GM18502 (cell line): ENCODE results near the gene MAGI1.
"Not testable (repeated sequence)": the region's sequence is repeated elsewhere in the genome, so short reads cannot be mapped to it uniquely, and the experiment has no call there.

ENCODE experiments used
- ATAC-seq: cut with Tn5 transposase; IDR thresholded peaks from one replicate; pipeline ENCODE4 v1.9.1; 2021; ENCODE audit warnings: mild to moderate bottlenecking; ENCODE audit not compliant: unreplicated experiment, poor library complexity

MAGI1 gene

GRCh38 chr3:65531499-65531898 lies 507.2 kb downstream of the MAGI1 start:
- ATAC-seq, result no peak

DNA sequence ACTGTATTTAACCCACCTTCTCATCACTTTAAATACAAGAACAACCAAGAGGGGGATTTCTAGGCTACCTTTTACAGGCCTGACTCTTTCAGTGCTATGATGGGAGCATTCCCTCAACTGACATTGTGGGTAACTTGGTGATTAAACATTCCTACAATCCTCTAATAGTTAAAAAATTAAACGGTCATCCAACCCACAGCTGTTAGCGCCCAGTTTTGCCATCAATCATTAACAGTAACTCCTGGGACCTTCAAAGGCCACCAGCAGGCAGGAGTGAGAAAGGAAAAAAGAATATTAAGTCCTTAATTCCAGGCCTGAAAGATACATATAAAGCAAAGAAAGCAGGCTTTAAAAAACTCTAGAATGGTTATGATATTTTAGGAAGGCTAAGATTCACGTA lies 512.1 kb downstream of the MAGI1 start:
- no peak for ATAC-seq

GRCh38 chr3:65524584-65524983 lies 514.1 kb downstream of the MAGI1 start:
- no peak for ATAC-seq

GRCh38 chr3:65523878-65524277 lies 514.8 kb downstream of the MAGI1 start:
- no peak for ATAC-seq

DNA sequence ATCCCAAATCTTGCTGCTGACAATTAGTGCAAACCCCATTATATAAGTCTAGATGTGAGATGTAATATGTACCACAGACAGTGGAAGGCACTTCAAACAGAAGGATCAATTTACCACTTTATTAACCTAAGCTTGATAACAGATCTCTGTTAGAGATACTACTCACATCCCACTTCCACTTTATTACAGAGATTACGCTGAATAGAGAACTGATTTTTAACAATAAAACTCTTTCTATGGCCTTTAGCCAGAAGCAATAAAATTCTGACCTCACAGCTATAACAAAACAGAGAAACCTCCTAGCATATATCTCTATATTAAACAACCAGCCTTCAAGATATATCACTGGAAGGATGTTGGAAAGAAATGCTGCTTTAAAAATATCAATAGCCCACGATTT lies 517.7 kb downstream of the MAGI1 start:
- no peak for ATAC-seq

GRCh38 chr3:65516998-65517397 lies 521.7 kb downstream of the MAGI1 start:
- no peak for ATAC-seq

DNA sequence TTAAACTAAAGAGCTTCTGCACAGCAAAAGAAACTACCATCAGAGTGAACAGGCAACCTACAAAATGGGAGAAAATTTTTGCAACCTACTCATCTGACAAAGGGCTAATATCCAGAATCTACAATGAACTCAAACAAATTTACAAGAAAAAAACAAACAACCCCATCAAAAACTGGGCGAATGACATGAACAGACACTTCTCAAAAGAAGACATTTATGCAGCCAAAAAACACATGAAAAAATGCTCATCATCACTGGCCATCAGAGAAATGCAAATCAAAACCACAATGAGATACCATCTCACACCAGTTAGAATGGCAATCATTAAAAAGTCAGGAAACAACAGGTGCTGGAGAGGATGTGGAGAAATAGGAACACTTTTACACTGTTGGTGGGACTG lies 524.4 kb downstream of the MAGI1 start:
- ATAC-seq, result not testable (repeated sequence)

- not testable (repeated sequence) for ATAC-seq
Observed at GRCh38 chr3:65509423-65509794, 529.3 kb downstream of the MAGI1 start.

GRCh38 chr3:65508750-65509422 lies 529.8 kb downstream of the MAGI1 start:
- ATAC-seq, result no peak

DNA sequence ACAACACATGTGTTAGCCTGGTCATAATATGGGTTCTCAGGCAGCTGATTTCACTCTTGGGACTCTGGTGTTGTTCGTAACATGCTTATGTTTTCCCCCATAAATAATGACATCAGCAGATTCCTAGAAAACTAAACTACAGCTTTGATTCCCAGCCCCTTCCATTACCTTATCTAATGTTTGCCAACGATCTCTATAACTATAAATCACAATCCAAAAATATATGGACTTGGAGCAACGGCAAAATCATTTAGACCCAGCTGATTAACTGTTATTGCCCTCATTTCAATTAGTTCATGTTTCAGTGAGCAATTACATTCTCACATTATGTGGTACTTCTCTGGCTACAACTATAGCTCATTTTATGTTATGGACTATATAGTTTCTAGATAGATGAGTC lies 531.3 kb downstream of the MAGI1 start:
- ATAC-seq, result no peak

DNA sequence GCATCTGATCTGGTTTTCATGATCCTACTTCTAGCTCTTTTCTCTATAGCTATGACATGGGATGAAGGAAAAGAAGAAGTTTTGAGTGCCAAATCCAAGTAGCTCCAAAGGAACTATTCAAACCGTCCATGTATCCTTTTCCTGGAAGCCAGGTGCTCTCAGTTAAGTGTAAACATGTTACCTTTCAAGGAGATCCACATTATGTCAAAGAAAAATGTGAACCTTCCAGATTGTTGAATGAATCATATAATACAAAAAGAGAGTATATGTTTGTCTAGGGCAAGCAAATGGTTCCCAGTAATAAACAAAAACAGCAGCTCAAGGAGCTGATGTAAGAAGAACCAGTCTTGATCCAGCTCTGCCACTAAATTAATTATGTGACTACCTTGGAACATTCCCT lies 534.9 kb downstream of the MAGI1 start:
- ATAC-seq, result no peak

DNA sequence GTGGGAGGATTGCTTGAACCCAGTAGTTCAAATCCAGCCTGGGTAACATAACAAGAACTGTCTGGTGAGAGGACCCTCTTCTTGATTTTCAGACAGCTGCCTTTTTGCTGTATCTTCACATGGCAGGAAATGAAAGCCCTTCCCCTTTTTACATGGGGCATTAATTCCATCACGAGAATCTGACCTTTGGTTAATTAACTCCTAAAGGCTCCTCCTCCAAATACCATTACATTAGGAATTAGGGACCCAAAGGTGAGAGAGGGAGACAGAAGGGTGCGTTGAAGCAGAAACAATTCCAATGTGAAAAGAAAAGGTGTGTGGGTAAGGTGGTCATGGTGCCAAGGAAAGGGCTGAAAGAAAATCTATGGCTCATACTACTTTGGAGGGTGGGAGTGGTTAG lies 536.2 kb downstream of the MAGI1 start:
- ATAC-seq, result no peak

DNA sequence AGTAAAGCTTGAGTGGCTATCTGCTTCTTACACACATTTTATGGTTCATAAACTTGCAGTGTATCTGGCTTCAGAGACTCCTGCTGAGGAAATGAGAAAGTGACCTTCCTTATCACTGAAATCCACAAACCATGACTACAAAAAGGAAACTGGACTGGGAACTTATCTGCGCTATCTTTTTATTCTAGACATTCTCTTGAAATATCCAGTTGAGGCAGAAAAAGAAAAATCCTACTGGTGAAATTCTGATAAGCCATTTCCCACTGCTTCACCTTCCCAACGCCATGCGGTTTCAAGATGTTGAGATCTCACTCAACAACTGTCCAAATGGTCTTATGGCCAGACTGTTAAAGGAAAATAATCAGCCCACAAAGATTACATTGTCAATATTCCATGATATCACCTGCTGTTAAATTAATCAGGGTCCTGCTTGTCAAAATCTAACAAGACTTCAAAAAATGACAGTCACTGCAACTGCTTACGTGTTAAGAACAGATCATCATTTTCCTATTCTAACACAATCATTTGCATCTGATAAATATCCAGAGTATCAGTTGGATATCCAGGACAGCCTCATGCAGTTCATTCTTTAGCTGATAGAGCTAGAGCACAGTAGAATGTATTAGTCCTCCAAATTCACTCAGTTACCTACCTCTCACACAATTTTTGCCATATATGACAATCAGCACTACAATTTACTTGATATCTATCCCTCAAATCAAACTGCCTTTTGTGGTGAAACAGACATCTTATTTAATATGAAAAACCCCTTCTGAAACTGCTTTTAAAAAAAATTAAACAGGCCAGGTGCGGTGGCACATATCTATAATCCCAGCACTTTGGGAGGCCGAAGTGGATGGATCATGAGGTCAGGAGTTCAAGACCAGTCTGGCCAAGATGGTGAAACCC lies 538.1 kb downstream of the MAGI1 start:
- no peak for ATAC-seq

DNA sequence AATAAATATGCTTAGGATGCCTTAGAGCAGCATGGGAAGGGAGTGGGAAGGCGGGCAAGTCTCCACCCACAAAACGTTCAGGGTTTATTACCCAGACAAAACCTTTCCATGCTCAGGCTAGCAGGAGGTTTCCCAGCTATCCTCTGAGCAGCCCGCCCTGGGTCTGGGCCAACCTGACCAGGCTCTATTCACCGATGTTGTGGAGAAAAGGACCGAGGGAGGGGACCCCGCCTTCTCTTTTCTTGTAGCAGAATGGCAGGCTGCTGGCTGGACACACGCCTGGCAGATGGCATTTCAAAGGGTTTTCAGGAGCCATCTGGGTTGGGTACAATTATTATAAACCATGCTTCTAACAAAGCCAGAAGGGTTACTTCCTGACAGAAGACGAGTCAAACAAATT lies 540.9 kb downstream of the MAGI1 start:
- no peak for ATAC-seq

DNA sequence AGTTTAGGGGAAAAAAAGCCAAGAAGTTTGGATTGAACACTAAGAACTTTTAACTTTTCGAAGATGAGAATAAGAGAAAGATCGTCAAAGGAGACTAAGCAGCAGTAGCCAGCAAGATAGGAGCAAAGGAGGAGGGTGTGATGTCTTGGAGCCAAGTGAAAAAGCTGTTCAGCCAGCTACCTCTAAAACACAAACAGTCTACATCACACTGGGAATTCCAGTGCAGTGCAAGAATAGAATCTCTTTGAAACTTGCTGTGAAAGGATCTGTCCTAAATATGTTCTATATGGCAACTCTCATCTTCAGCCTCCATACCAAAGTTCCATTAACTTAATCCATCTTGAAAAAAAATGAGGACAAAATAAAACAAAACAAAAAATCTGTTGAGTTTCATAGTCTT lies 541.5 kb downstream of the MAGI1 start:
- ATAC-seq, result no peak

DNA sequence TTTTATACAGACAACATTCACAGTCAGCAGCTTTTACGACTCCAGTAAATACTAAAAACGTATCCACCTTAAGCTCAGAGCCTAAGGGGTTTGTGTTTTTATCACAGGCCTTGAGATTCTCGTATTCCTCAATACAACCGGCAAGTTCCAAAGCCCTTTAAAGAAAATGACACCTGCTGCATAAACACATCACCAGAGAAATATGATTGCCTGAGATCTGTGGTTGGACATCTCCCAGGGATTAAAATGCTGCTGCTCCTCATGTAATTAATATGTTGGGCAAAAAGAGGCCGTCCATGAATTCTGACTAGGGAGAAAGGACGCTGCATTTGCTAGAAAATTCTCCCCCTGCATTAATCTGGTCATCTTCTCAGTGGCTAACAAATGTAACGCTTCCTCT lies 544.8 kb downstream of the MAGI1 start:
- no peak for ATAC-seq

DNA sequence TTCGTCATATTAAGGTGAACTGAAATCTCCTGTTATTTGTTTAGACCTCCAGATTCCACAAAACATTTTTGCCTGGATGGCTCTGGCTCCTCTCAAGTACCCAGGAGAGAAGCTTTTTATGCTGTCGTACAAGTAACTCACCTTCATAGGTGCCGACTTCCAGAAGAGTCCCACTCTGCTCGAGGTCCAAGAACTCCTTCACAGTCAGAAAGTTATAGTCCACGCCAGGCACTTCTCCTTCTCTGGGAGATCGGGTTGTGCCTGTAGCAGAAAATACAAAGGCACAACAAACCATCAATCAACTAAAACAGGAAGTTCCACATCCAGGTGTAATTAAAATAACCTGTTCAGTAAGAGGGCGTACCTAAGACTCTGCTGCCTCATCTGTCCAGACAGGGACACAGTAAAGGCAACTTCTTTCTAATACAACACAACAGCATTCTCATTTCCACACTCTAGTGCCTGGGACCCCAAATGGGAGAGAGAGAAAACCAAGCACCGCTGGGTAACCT lies 545.3 kb downstream of the MAGI1 start:
- no peak for ATAC-seq

DNA sequence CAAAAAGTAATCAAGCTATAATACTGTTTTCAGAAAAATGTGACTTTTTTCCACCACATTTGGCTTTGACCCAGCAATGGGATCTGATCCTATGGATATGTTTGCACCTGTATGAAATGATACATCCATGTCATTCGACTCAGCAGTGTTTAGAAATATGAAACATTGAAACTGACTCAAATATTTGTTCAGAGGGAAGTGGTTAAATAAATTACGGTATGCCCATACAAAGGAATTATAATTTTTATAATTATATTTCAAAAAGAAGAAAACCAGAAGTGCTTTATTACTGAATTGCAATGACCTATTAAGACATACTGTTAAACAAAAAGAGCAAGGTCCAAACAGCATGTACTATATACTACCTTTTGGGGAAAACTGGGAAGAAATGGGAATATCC lies 546.5 kb downstream of the MAGI1 start:
- no peak for ATAC-seq

- no peak for ATAC-seq
Observed at GRCh38 chr3:65490114-65490513, 548.6 kb downstream of the MAGI1 start.

- no peak for ATAC-seq
Observed at GRCh38 chr3:65489253-65489652, 549.5 kb downstream of the MAGI1 start.

GRCh38 chr3:65485826-65486469 lies 552.8 kb downstream of the MAGI1 start:
- ATAC-seq, result no peak
